Smooth muscle cell (in vitro differentiated cells): ENCODE results near the gene RALGAPA1. TPM values are rescaled to one million over a fixed set of nuclear protein-coding genes. Genes with fewer than 3 reads are reported as not detected.
"Not testable (repeated sequence)": the region's sequence is repeated elsewhere in the genome, so short reads cannot be mapped to it uniquely, and the experiment has no call there.

Experiments
- DNase-seq: peaks from one replicate; lab custom pipeline; 2025; ENCODE audit not compliant: unreplicated experiment; lab: John Stamatoyannopoulos, UW
- H2AFZ ChIP-seq: fragments of 200-600 bp; sonication (generic); 2 replicates; pipeline ENCODE4 v1.6.0; 2016; ENCODE audit warnings: antibody characterized with exemption, low read depth, mild to moderate bottlenecking
- H3F3A ChIP-seq: fragments of 200-600 bp; sonication (generic); 2 replicates; pipeline ENCODE4 v1.6.0; 2017; ENCODE audit warnings: antibody characterized with exemption, low read depth
- H3K27ac ChIP-seq: fragments of 200-600 bp; sonication (generic); 2 replicates; pipeline ENCODE4 v1.5.1; 2016; ENCODE audit warnings: low read depth, mild to moderate bottlenecking
- H3K27me3 ChIP-seq: fragments of 200-600 bp; sonication (generic); 2 replicates; pipeline ENCODE4 v1.6.1; 2016; ENCODE audit warnings: low read depth, mild to moderate bottlenecking
- H3K36me3 ChIP-seq: fragments of 200-600 bp; sonication (generic); 2 replicates; pipeline ENCODE4 v1.5.1; 2016; ENCODE audit warnings: low read depth
- H3K4me1 ChIP-seq: fragments of 200-600 bp; sonication (generic); 2 replicates; pipeline ENCODE4 v1.5.1; 2016; ENCODE audit warnings: low read depth
- H3K4me2 ChIP-seq: fragments of 200-600 bp; sonication (generic); 2 replicates; pipeline ENCODE4 v1.6.0; 2016; ENCODE audit warnings: mild to moderate bottlenecking
- H3K4me3 ChIP-seq: fragments of 200-600 bp; sonication (generic); 2 replicates; pipeline ENCODE4 v1.5.1; 2016; ENCODE audit warnings: mild to moderate bottlenecking
- H3K79me2 ChIP-seq: fragments of 200-600 bp; sonication (generic); 2 replicates; pipeline ENCODE4 v1.6.0; 2016; ENCODE audit warnings: low read depth, mild to moderate bottlenecking
- H3K9ac ChIP-seq: fragments of 200-600 bp; sonication (generic); 2 replicates; pipeline ENCODE4 v1.6.0; 2016; ENCODE audit warnings: low read depth
- H3K9me3 ChIP-seq: fragments of 200-600 bp; sonication (generic); replicated peaks from 2 replicates; pipeline ENCODE4 v1.5.1; 2016; ENCODE audit warnings: low read depth
- H4K20me1 ChIP-seq: fragments of 200-600 bp; sonication (generic); 2 replicates; pipeline ENCODE4 v1.6.0; 2016; ENCODE audit warnings: low read depth
- CTCF ChIP-seq: fragments of 200-600 bp; sonication (generic); IDR thresholded peaks from 2 replicates; pipeline ENCODE4 v1.5.1; 2017; ENCODE audit warnings: borderline replicate concordance, mild to moderate bottlenecking, antibody characterized with exemption; ENCODE audit not compliant: insufficient read depth, poor library complexity, severe bottlenecking
- WGBS: methylation state at CpG from one replicate; pipeline ENCODE4 v1.1.7; 2016; ENCODE audit warnings: low lambda C conversion rate; 5-methylcytosine and 5-hydroxymethylcytosine counted together
- polyA plus RNA-seq: library from polyadenylated mRNA; unstranded; fragments of >200 nt; fragmentation: Nextera tagmentation; extraction: Ambion mirVana; gene quantifications from 2 replicates; pipeline ENCODE4 v1.2.1, GENCODE V29; 2016
- total RNA-seq: library from RNA; depleted of rRNA; stranded (reverse); fragments of >200 nt; gene quantifications from 2 replicates; pipeline ENCODE4 v1.2.3, GENCODE V29; 2014

The RALGAPA1 gene
- total and polyA plus RNA-seq, 2 experiments from 2014 or later, result 5.4 to 25.4 TPM

- Histone ChIP-seq H3K27me3 (no peaks in the 10 kb centered on the region), H4K20me1 (no peaks in the 10 kb centered on the region), H3K4me1 (no peaks in the 10 kb centered on the region)
Measured at GRCh38 chr14:35740215-35740614, 68.9 kb downstream of the RALGAPA1 start.

GRCh38 chr14:35735163-35735562, 73.9 kb downstream of the RALGAPA1 start:
- H3K9me3 ChIP-seq, H3K27me3 ChIP-seq, H3F3A ChIP-seq, H3K79me2 ChIP-seq, H2AFZ ChIP-seq, H3K9ac ChIP-seq, H3K4me3 ChIP-seq, DNase-seq, H3K27ac ChIP-seq, H4K20me1 ChIP-seq, H3K4me2 ChIP-seq, H3K4me1 ChIP-seq: not testable (repeated sequence)
- WGBS, result 86% methylated on average over 3 of the region's 3 CpGs
- peaks cover 10% of the 10 kb centered on the region for H3K36me3 ChIP-seq

More at GRCh38 chr14:35740215-35740614, 68.9 kb downstream of the RALGAPA1 start:
- Histone ChIP-seq H3K4me3 (no peak overlapping the region), H3K27ac (no peak overlapping the region), H2AFZ (no peak overlapping the region), H3K9ac (no peak overlapping the region), H3K4me2 (no peak overlapping the region), H3K9me3 (no peaks in the 10 kb centered on the region), H3F3A (no peaks in the 10 kb centered on the region), H3K36me3 (peaks cover 7% of the 10 kb centered on the region), H3K79me2 (no peaks in the 10 kb centered on the region)
- 100% methylated on average over 1 of the region's 1 CpG for WGBS
- TF ChIP-seq CTCF, result no peak
- no peak for DNase-seq

DNA sequence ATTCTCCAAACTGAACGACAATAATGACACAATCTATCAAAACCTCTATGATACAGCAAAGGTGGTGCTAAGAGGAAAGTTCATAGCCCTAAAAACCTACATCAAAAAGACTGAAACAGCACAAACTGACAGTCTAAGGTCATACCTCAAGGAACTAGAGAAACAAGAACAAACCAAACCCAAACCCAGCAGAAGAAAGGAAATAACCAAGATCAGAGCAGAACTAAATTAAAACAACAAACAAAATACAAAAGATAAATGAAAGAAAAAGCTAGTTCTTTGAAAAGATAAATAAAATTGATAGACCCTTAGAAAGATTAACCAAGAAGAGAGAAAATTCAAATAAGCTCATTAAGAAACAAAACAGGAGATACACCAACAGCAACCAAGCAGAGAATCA, 75.6 kb downstream of the RALGAPA1 start:
- H3K79me2 ChIP-seq, H3K9me3 ChIP-seq, H3K9ac ChIP-seq, DNase-seq, H3K4me1 ChIP-seq, H2AFZ ChIP-seq, H3K27ac ChIP-seq, H3F3A ChIP-seq, H3K4me2 ChIP-seq, H3K4me3 ChIP-seq, H4K20me1 ChIP-seq, H3K27me3 ChIP-seq: not testable (repeated sequence)
- H3K36me3 ChIP-seq, result peaks cover 10% of the 10 kb centered on the region
- 100% methylated on average over 1 of the region's 1 CpG for WGBS

GRCh38 chr14:35730871-35731270, 78.2 kb downstream of the RALGAPA1 start:
- H3K79me2 ChIP-seq, result no peaks in the 10 kb centered on the region
- 93% methylated on average over 4 of the region's 4 CpGs for WGBS
- H3K4me1 ChIP-seq, result no peaks in the 10 kb centered on the region
- no peaks in the 10 kb centered on the region for H4K20me1 ChIP-seq
- TF ChIP-seq CTCF, result no peak
- H3K27ac ChIP-seq, result no peak overlapping the region
- H3K9me3 ChIP-seq, result no peaks in the 10 kb centered on the region
- no peak for DNase-seq
- H3K4me2 ChIP-seq, result no peak overlapping the region
- H3K36me3 ChIP-seq, result peaks cover 10% of the 10 kb centered on the region
- H3K27me3 ChIP-seq, result no peaks in the 10 kb centered on the region
- H3K4me3 ChIP-seq, result no peak overlapping the region
- H2AFZ ChIP-seq, result no peak overlapping the region
- H3F3A ChIP-seq, result no peaks in the 10 kb centered on the region
- H3K9ac ChIP-seq, result no peak overlapping the region

GRCh38 chr14:35727764-35728163, 81.3 kb downstream of the RALGAPA1 start:
- WGBS, result 88% methylated on average over 2 of the region's 2 CpGs

More at GRCh38 chr14:35727764-35728163, 81.3 kb downstream of the RALGAPA1 start:
- Histone ChIP-seq H3K79me2 (no peaks in the 10 kb centered on the region), H3K36me3 (no peaks in the 10 kb centered on the region), H3K27me3 (no peaks in the 10 kb centered on the region), H3K9me3 (no peaks in the 10 kb centered on the region), H3K9ac (no peak overlapping the region), H2AFZ (no peak overlapping the region), H4K20me1 (no peaks in the 10 kb centered on the region), H3K4me3 (no peak overlapping the region), H3K4me2 (no peak overlapping the region), H3K4me1 (no peaks in the 10 kb centered on the region), H3F3A (no peaks in the 10 kb centered on the region), H3K27ac (no peak overlapping the region)
- no peak for TF ChIP-seq CTCF
- no peak for DNase-seq
